WTC11 (cell line): ENCODE data around the gene RNF126. TPM values are rescaled to one million over a fixed set of nuclear protein-coding genes. Genes with fewer than 3 reads are reported as not detected.
"Not testable (repeated sequence)": the region's sequence is repeated elsewhere in the genome, so short reads cannot be mapped to it uniquely, and the experiment has no call there.

Experiments
- ATAC-seq: fragments of 200-7000 bp; cut with Tn5 transposase; 2 replicates; pipeline ENCODE4 v1.10.0; 2021; ENCODE audit warnings: mild to moderate bottlenecking, moderate library complexity
- CTCF ChIA-PET: fragments of 300-600 bp; sonication (Branson Sonifier 250); formaldehyde crosslinking; loops from one replicate; lab custom pipeline; 2021; ENCODE audit warnings: antibody characterized with exemption; lab: Charles Lee
- POLR2A ChIA-PET: fragments of 350-600 bp; sonication (Branson Sonifier 250); formaldehyde crosslinking; loops from one replicate; lab custom pipeline; 2021; ENCODE audit warnings: antibody characterized with exemption; lab: Charles Lee
- DNase-seq: peaks from one replicate; pipeline ENCODE4 v3.0.0; 2021; ENCODE audit warnings: low spot score
- H3K27ac Mint-ChIP-seq: 2 replicates; pipeline ENCODE4 v1.8.0; 2021; ENCODE audit warnings: mixed read lengths
- H3K27me3 Mint-ChIP-seq: 2 replicates; pipeline ENCODE4 v1.8.0; 2021; ENCODE audit warnings: low read depth, mild to moderate bottlenecking, moderate library complexity, mixed read lengths
- H3K36me3 Mint-ChIP-seq: 2 replicates; pipeline ENCODE4 v1.8.0; 2021; ENCODE audit warnings: mixed read lengths
- H3K4me1 Mint-ChIP-seq: 2 replicates; pipeline ENCODE4 v1.8.0; 2022; ENCODE audit warnings: mixed read lengths
- H3K4me3 Mint-ChIP-seq: 2 replicates; pipeline ENCODE4 v1.8.0; 2021; ENCODE audit warnings: mild to moderate bottlenecking, moderate library complexity, mixed read lengths
- H3K9me3 Mint-ChIP-seq: 2 replicates; pipeline ENCODE4 v1.8.0; 2021; ENCODE audit warnings: mixed read lengths
- AFF4 ChIP-seq: sonication (generic); formaldehyde crosslinking; IDR thresholded peaks from 2 replicates; pipeline ENCODE4 v1.8.1; 2023; ENCODE audit warnings: mild to moderate bottlenecking, missing genetic modification reagents, borderline replicate concordance
- CREB1 ChIP-seq: sonication (generic); formaldehyde crosslinking; IDR thresholded peaks from 2 replicates; pipeline ENCODE4 v1.8.0; 2023; ENCODE audit warnings: mild to moderate bottlenecking, missing genetic modification reagents
- E2F1 ChIP-seq: sonication (generic); formaldehyde crosslinking; IDR thresholded peaks from 2 replicates; pipeline ENCODE4 v1.8.0; 2022; ENCODE audit warnings: mild to moderate bottlenecking, missing genetic modification reagents
- E2F4 ChIP-seq: sonication (generic); formaldehyde crosslinking; IDR thresholded peaks from 2 replicates; pipeline ENCODE4 v1.8.1; 2022; ENCODE audit warnings: low read depth, mild to moderate bottlenecking, moderate library complexity, missing genetic modification reagents, borderline replicate concordance
- ELF4 ChIP-seq: sonication (generic); formaldehyde crosslinking; IDR thresholded peaks from 2 replicates; pipeline ENCODE4 v1.8.1; 2022; ENCODE audit warnings: low read depth, mild to moderate bottlenecking, moderate library complexity, missing genetic modification reagents
- EMX1 ChIP-seq: fragments of 250-450 bp; sonication (Bioruptor Pico); IDR thresholded peaks from 2 replicates; pipeline ENCODE4 v1.8.0; 2021; ENCODE audit warnings: mild to moderate bottlenecking
- ESRRA ChIP-seq: sonication (generic); formaldehyde crosslinking; IDR thresholded peaks from 2 replicates; pipeline ENCODE4 v1.8.1; 2022; ENCODE audit warnings: mild to moderate bottlenecking, missing genetic modification reagents, borderline replicate concordance
- FOXK1 ChIP-seq: sonication (generic); formaldehyde crosslinking; IDR thresholded peaks from 2 replicates; pipeline ENCODE4 v1.8.0; 2022; ENCODE audit warnings: mild to moderate bottlenecking, moderate library complexity, missing genetic modification reagents
- JAZF1 ChIP-seq: fragments of 250-450 bp; sonication (Bioruptor Pico); IDR thresholded peaks from 2 replicates; pipeline ENCODE4 v1.9.0; 2021; ENCODE audit warnings: moderate library complexity, mild to moderate bottlenecking, inconsistent platforms
- NFATC4 ChIP-seq: fragments of 250-450 bp; sonication (Bioruptor Pico); IDR thresholded peaks from 2 replicates; pipeline ENCODE4 v1.9.0; 2021; ENCODE audit warnings: mild to moderate bottlenecking
- PREB ChIP-seq: sonication (generic); formaldehyde crosslinking; IDR thresholded peaks from 2 replicates; pipeline ENCODE4 v1.8.1; 2022; ENCODE audit warnings: mild to moderate bottlenecking, missing genetic modification reagents, moderate library complexity, borderline replicate concordance
- SMAD3 ChIP-seq: sonication (generic); formaldehyde crosslinking; IDR thresholded peaks from 2 replicates; pipeline ENCODE4 v1.8.0; 2022; ENCODE audit warnings: missing genetic modification reagents, mild to moderate bottlenecking, borderline replicate concordance
- SOX15 ChIP-seq: fragments of 250-450 bp; sonication (Bioruptor Pico); IDR thresholded peaks from 2 replicates; pipeline ENCODE4 v1.9.0; 2021; ENCODE audit warnings: mild to moderate bottlenecking
- STAT6 ChIP-seq: sonication (generic); formaldehyde crosslinking; conservative IDR thresholded peaks from 2 replicates; pipeline ENCODE4 v1.8.1; 2023; ENCODE audit warnings: mild to moderate bottlenecking, low read depth, missing genetic modification reagents, moderate library complexity
- ZNF232 ChIP-seq: sonication (generic); formaldehyde crosslinking; IDR thresholded peaks from 2 replicates; pipeline ENCODE4 v1.8.0; 2022; ENCODE audit warnings: mild to moderate bottlenecking, missing genetic modification reagents
- ZNF396 ChIP-seq: fragments of 250-450 bp; sonication (Bioruptor Pico); IDR thresholded peaks from 2 replicates; pipeline ENCODE4 v1.8.0; 2021; ENCODE audit warnings: mild to moderate bottlenecking, moderate library complexity, borderline replicate concordance
- ZNF416 ChIP-seq: fragments of 250-450 bp; sonication (Bioruptor Pico); IDR thresholded peaks from 2 replicates; pipeline ENCODE4 v1.9.0; 2021; ENCODE audit warnings: mild to moderate bottlenecking, inconsistent platforms
- ZNF423 ChIP-seq: fragments of 250-450 bp; sonication (Bioruptor Pico); IDR thresholded peaks from 2 replicates; pipeline ENCODE4 v2.1.2; 2022; ENCODE audit warnings: mild to moderate bottlenecking, moderate library complexity
- total RNA-seq: library from RNA; stranded (reverse); gene quantifications from 3 replicates; pipeline ENCODE4 v1.2.3, GENCODE V29; 2021

RNF126 gene
- total RNA-seq, 1 experiment from 2014 or later, result 84.4 TPM

GRCh38 chr19:604355-604754 lies 58.7 kb downstream of the RNF126 start (continued):
- no peak for TF ChIP-seq ZNF416 (CRISPR knock-in tag)
- TF ChIP-seq, all 79 proteins: peak for 0

GRCh38 chr19:603779-604178 lies 59.2 kb downstream of the RNF126 start:
- ATAC-seq, H3K4me3 Mint-ChIP-seq, H3K36me3 Mint-ChIP-seq, POLR2A ChIA-PET, H3K27me3 Mint-ChIP-seq, CTCF ChIA-PET, H3K27ac Mint-ChIP-seq, H3K4me1 Mint-ChIP-seq, DNase-seq: not testable (repeated sequence)
- peaks cover 19% of the 10 kb centered on the region for H3K9me3 Mint-ChIP-seq

GRCh38 chr19:603302-603639 lies 59.7 kb downstream of the RNF126 start:
- POLR2A ChIA-PET, CTCF ChIA-PET, H3K27ac Mint-ChIP-seq, H3K4me1 Mint-ChIP-seq, H3K36me3 Mint-ChIP-seq, H3K4me3 Mint-ChIP-seq, H3K27me3 Mint-ChIP-seq, DNase-seq, ATAC-seq: not testable (repeated sequence)
- H3K9me3 Mint-ChIP-seq, result peaks cover 19% of the 10 kb centered on the region

GRCh38 chr19:602391-603301 lies 60.4 kb downstream of the RNF126 start:
- H3K36me3 Mint-ChIP-seq, result peaks cover 9% of the 10 kb centered on the region; the same call in 1 of the 2 replicates
- H3K9me3 Mint-ChIP-seq, result peaks cover 19% of the 10 kb centered on the region
- POLR2A ChIA-PET, result no interaction called here
- CTCF ChIA-PET, result no interaction called here
- ATAC-seq, result no peak
- no peak for DNase-seq
- H3K27me3 Mint-ChIP-seq, result peaks cover 9% of the 10 kb centered on the region
- no peak overlapping the region for H3K4me3 Mint-ChIP-seq
- H3K4me1 Mint-ChIP-seq, result no peaks in the 10 kb centered on the region
- H3K27ac Mint-ChIP-seq, result no peak overlapping the region
- TF ChIP-seq ELF4 (CRISPR knock-in tag) (no peak), E2F4 (CRISPR knock-in tag) (no peak), NFATC4 (CRISPR knock-in tag) (no peak), STAT6 (CRISPR knock-in tag) (no peak), AFF4 (CRISPR knock-in tag) (no peak), PREB (CRISPR knock-in tag) (no peak), ZNF423 (CRISPR knock-in tag) (no peak), SOX15 (CRISPR knock-in tag) (no peak), FOXK1 (no peak), ZNF232 (CRISPR knock-in tag) (no peak), CREB1 (CRISPR knock-in tag) (no peak), EMX1 (CRISPR knock-in tag) (no peak), ZNF396 (CRISPR knock-in tag) (no peak), SMAD3 (CRISPR knock-in tag) (no peak), E2F1 (CRISPR knock-in tag) (no peak), ESRRA (no peak), JAZF1 (CRISPR knock-in tag) (no peak)
